Panc1 (cell line): ENCODE data around the gene GLG1.

Experiments used
- CTCF ChIP-seq: fragments of 450-650 bp; IDR thresholded peaks from 2 replicates; pipeline ENCODE4 v1.5.1; 2017; ENCODE audit warnings: mild to moderate bottlenecking
- POLR2AphosphoS5 ChIP-seq: IDR thresholded peaks from 2 replicates; pipeline ENCODE4 v1.6.1; 2012; ENCODE audit warnings: mild to moderate bottlenecking, low read depth, low read length, moderate library complexity
- TF ChIP-seq, protein P1 (sequence below), 2 experiments: IDR thresholded peaks; 2 replicates each; pipeline ENCODE4 v1.6.1; 2011 to 2012; ENCODE audit warnings: low read depth in 2 of 2, control low read depth in 1 of 2, low read length in 1 of 2, mild to moderate bottlenecking in 1 of 2, moderate library complexity in 1 of 2; ENCODE audit not compliant: insufficient read depth in 1 of 2

- no peak for TF ChIP-seq CTCF
- TF ChIP-seq POLR2AphosphoS5 = no peak
- TF ChIP-seq, protein P1, sequence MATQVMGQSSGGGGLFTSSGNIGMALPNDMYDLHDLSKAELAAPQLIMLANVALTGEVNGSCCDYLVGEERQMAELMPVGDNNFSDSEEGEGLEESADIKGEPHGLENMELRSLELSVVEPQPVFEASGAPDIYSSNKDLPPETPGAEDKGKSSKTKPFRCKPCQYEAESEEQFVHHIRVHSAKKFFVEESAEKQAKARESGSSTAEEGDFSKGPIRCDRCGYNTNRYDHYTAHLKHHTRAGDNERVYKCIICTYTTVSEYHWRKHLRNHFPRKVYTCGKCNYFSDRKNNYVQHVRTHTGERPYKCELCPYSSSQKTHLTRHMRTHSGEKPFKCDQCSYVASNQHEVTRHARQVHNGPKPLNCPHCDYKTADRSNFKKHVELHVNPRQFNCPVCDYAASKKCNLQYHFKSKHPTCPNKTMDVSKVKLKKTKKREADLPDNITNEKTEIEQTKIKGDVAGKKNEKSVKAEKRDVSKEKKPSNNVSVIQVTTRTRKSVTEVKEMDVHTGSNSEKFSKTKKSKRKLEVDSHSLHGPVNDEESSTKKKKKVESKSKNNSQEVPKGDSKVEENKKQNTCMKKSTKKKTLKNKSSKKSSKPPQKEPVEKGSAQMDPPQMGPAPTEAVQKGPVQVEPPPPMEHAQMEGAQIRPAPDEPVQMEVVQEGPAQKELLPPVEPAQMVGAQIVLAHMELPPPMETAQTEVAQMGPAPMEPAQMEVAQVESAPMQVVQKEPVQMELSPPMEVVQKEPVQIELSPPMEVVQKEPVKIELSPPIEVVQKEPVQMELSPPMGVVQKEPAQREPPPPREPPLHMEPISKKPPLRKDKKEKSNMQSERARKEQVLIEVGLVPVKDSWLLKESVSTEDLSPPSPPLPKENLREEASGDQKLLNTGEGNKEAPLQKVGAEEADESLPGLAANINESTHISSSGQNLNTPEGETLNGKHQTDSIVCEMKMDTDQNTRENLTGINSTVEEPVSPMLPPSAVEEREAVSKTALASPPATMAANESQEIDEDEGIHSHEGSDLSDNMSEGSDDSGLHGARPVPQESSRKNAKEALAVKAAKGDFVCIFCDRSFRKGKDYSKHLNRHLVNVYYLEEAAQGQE (IDR thresholded peaks at IDR 0.05; ENCODE audit: insufficient read depth in 1 of 2, low read depth in 2 of 2, low read length in 1 of 2) = no peak
These were observed 43.1 kb upstream of the GLG1 start for GRCh38 chr16:74649839-74650504.
